GM10266 (cell line): ENCODE measurements around the gene TFDP2.
A peak's percentile ranks its signal among the peaks of the same experiment; 100 is the strongest.
"Not testable (repeated sequence)": the region's sequence is repeated elsewhere in the genome, so short reads cannot be mapped to it uniquely, and the experiment has no call there.

Experiments
- DNase-seq: peaks from one replicate; pipeline ENCODE4 v3.0.0; 2012; ENCODE audit errors: extremely low spot score
- CTCF ChIP-seq: IDR thresholded peaks from 2 replicates; pipeline ENCODE4 v1.5.1; 2012; ENCODE audit warnings: mild to moderate bottlenecking, low read depth; ENCODE audit not compliant: control insufficient read depth, insufficient read depth; ENCODE audit errors: missing control alignments

TFDP2 gene

GRCh38 chr3:141921316-141921715, 228.0 kb downstream of the TFDP2 start:
- no peak for DNase-seq

GRCh38 chr3:141920701-141921100, 228.6 kb downstream of the TFDP2 start:
- no peak for DNase-seq
- no peak for TF ChIP-seq CTCF

More at GRCh38 chr3:141921316-141921715, 228.0 kb downstream of the TFDP2 start:
- no peak for TF ChIP-seq CTCF

GRCh38 chr3:141915766-141916165, 233.6 kb downstream of the TFDP2 start:
- TF ChIP-seq CTCF: no peak
- DNase-seq: no peak

GRCh38 chr3:141915016-141915415, 234.3 kb downstream of the TFDP2 start:
- no peak for DNase-seq
- no peak for TF ChIP-seq CTCF

- no peak for TF ChIP-seq CTCF
- DNase-seq: no peak
Observed at GRCh38 chr3:141914311-141914710, 235.0 kb downstream of the TFDP2 start.

GRCh38 chr3:141913150-141913811, 236.1 kb downstream of the TFDP2 start:
- peak; percentile 71 for TF ChIP-seq CTCF
- peak; percentile 38 for DNase-seq

- DNase-seq: not testable (repeated sequence)
Observed at GRCh38 chr3:141909986-141910385, 239.4 kb downstream of the TFDP2 start.

GRCh38 chr3:141909408-141909807, 239.9 kb downstream of the TFDP2 start:
- no peak for TF ChIP-seq CTCF
- no peak for DNase-seq
